Upper lobe of left lung (tissue), 4 donors: Measurements from ENCODE around the gene IL1RAPL1.
"Not testable (repeated sequence)": the region's sequence is repeated elsewhere in the genome, so short reads cannot be mapped to it uniquely, and the experiment has no call there.

Experiments used
- POLR2A ChIP-seq, 4 donors: fragments of 450-650 bp; IDR thresholded peaks; one replicate each; pipeline ENCODE4 v1.5.1; 2016 to 2017; ENCODE audit warnings: antibody characterized with exemption in 4 of 4, mild to moderate bottlenecking in 2 of 4
- POLR2AphosphoS5 ChIP-seq, 2 donors: sonication (generic); formaldehyde crosslinking; IDR thresholded peaks; one replicate each; pipeline ENCODE4 v1.5.1; 2017; ENCODE audit warnings: antibody characterized with exemption in 2 of 2
- TF ChIP-seq, protein P1 (sequence below), 6 experiments: fragments of 450-650 bp in 4 of 6; fragments of 200-600 bp in 2 of 6; sonication (generic) in 2 of 6; IDR thresholded peaks; one replicate each; pipeline ENCODE4 v1.5.1; 2016 to 2019; ENCODE audit warnings: antibody characterized with exemption in 6 of 6

- TF ChIP-seq, protein P1, sequence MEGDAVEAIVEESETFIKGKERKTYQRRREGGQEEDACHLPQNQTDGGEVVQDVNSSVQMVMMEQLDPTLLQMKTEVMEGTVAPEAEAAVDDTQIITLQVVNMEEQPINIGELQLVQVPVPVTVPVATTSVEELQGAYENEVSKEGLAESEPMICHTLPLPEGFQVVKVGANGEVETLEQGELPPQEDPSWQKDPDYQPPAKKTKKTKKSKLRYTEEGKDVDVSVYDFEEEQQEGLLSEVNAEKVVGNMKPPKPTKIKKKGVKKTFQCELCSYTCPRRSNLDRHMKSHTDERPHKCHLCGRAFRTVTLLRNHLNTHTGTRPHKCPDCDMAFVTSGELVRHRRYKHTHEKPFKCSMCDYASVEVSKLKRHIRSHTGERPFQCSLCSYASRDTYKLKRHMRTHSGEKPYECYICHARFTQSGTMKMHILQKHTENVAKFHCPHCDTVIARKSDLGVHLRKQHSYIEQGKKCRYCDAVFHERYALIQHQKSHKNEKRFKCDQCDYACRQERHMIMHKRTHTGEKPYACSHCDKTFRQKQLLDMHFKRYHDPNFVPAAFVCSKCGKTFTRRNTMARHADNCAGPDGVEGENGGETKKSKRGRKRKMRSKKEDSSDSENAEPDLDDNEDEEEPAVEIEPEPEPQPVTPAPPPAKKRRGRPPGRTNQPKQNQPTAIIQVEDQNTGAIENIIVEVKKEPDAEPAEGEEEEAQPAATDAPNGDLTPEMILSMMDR (IDR thresholded peaks at IDR 0.05), result not testable (repeated sequence)
- TF ChIP-seq POLR2A, POLR2AphosphoS5 (IDR thresholded peaks at IDR 0.05): not testable (repeated sequence)
Measured at GRCh38 chrX:29332429-29332828, 745.2 kb downstream of the IL1RAPL1 start.
